LNCaP clone FGC (cell line): ENCODE results near the gene ADAT3.
A peak's percentile ranks its signal among the peaks of the same experiment; 100 is the strongest.

Source experiments
- DNase-seq: peaks from one replicate; pipeline ENCODE4 v3.0.0-alpha.2; 2011; ENCODE audit warnings: low read depth
- H3K4me3 ChIP-seq: 2 replicates; pipeline ENCODE4 v1.5.1; 2011; ENCODE audit warnings: mild to moderate bottlenecking, low read depth, low read length, control low read depth
- TF ChIP-seq, protein P1 (sequence below): IDR thresholded peaks from 2 replicates; pipeline ENCODE4 v1.5.1; 2012; ENCODE audit warnings: mild to moderate bottlenecking; ENCODE audit not compliant: control insufficient read depth, insufficient read depth; ENCODE audit errors: extremely low read depth

Gene ADAT3

DNA sequence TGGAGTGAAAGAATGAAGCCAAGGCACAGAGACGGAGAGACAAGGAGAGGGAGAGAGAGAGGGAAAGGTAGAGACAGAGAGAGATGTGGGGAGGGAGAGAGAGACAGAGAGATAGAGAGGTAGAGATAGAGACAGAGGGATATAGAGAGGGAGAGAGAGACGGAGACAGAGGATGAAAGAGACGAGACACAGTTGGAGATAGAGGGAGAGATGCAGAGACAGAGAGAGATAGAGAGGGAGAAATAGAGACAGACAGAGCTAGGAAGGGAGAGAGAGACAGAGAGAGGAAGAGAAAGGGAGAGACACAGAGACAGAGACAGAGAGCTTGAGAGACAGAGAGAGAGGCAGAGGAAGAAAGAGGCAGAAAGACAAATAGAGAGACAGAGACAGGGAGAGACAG, 31.2 kb downstream of the ADAT3 start:
- no peak for DNase-seq
- no peak overlapping the region for H3K4me3 ChIP-seq
- TF ChIP-seq, protein P1, sequence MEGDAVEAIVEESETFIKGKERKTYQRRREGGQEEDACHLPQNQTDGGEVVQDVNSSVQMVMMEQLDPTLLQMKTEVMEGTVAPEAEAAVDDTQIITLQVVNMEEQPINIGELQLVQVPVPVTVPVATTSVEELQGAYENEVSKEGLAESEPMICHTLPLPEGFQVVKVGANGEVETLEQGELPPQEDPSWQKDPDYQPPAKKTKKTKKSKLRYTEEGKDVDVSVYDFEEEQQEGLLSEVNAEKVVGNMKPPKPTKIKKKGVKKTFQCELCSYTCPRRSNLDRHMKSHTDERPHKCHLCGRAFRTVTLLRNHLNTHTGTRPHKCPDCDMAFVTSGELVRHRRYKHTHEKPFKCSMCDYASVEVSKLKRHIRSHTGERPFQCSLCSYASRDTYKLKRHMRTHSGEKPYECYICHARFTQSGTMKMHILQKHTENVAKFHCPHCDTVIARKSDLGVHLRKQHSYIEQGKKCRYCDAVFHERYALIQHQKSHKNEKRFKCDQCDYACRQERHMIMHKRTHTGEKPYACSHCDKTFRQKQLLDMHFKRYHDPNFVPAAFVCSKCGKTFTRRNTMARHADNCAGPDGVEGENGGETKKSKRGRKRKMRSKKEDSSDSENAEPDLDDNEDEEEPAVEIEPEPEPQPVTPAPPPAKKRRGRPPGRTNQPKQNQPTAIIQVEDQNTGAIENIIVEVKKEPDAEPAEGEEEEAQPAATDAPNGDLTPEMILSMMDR, result no peak

- no peak for DNase-seq
- TF ChIP-seq, protein P1, result no peak
- H3K4me3 ChIP-seq, result no peak overlapping the region
These were observed 31.9 kb downstream of the ADAT3 start for GRCh38 chr19:1936916-1937610.

GRCh38 chr19:1938071-1938470, 32.9 kb downstream of the ADAT3 start:
- no peak overlapping the region for H3K4me3 ChIP-seq
- DNase-seq, result no peak
- TF ChIP-seq, protein P1, result no peak

DNA sequence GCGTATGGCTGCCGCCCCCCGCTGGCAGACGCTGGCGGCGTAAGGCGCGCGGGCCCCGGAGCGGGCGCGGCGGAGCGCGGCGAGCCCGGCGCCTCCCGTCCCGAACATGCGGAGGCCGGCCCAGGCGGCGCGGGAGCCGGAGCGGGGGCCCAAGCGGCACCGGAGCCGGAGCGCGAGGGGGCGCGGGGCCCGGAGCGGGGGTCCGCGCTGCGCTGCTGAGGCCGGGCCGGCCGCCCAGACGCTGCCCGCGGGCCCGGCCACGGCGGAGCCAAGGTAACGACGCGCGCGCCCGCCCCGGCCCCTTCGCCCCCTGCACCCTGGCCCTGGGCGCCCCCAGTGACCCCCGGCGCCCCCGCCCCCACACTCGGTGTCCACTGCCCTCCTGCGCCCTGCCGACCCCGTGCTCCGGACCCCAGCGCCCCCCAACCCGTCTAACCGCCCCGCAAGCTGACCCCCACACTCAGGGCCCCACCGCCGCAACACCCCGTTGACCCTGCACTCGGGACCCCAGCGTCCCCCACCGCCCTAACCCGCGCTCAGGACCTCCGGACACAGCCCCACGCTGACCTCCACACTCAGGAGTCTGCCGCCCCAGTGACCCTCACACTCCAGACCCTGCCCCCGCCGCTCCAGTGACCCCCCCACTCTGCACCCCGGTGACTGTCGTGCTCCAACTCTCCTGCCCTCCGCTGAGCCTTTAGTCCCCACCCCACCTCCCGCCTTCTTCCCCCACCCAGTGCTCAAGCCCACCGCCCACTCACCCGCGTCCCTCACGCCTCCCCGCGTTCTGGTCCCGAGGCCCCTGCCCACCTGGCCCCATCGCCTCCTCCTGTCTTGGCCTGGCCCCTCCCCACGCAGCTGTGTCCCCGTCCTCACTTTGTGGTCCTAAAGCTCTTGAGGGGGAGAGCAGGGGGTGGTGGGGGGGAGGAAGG, 36.2 kb downstream of the ADAT3 start, which contains the start of gene CSNK1G2:
Gene CSNK1G2 (plus strand): TSS at position 27 of the 932 bp plus-strand sequence. CDS start 28,601 bp downstream, outside the sequence.
- TF ChIP-seq, protein P1, result peak; percentile 51; the same call in 1 of the 2 replicates
- H3K4me3 ChIP-seq, result peak within 1 kb of the TSS; percentile 86
- DNase-seq, result no peak

- DNase-seq, result peak; percentile 19
- H3K4me3 ChIP-seq, result peak overlapping the region; percentile 86
- TF ChIP-seq, protein P1, result no peak
These were observed 37.1 kb downstream of the ADAT3 start for GRCh38 chr19:1942078-1942933.

- TF ChIP-seq, protein P1, result no peak
- no peak for DNase-seq
- peak overlapping the region; percentile 86 for H3K4me3 ChIP-seq
These were observed 37.8 kb downstream of the ADAT3 start for GRCh38 chr19:1942934-1943555.
